GM12878 (cell line): ENCODE results near the gene MAN2A2.

Experiments used
- HDAC6 ChIP-seq: fragments of 200-600 bp; sonication (generic); IDR thresholded peaks from one replicate; pipeline ENCODE4 v1.8.0; 2017; ENCODE audit warnings: antibody characterized with exemption; ENCODE audit not compliant: unreplicated experiment
- MYC ChIP-seq: IDR thresholded peaks from 2 replicates; pipeline ENCODE4 v1.6.1; 2011; ENCODE audit warnings: mild to moderate bottlenecking, low read length, moderate library complexity, inconsistent platforms; ENCODE audit not compliant: insufficient read depth, insufficient replicate concordance, insufficient read length, severe bottlenecking
- POLR2A ChIP-seq: IDR thresholded peaks from 2 replicates; pipeline ENCODE4 v1.6.1; 2011; ENCODE audit warnings: low read depth, mild to moderate bottlenecking, low read length
- TAF1 ChIP-seq: IDR thresholded peaks from 2 replicates; pipeline ENCODE4 v1.6.1; 2011; ENCODE audit warnings: mild to moderate bottlenecking, low read depth, low read length, borderline replicate concordance
- TF ChIP-seq, protein P1 (sequence below): IDR thresholded peaks from 2 replicates; pipeline ENCODE4 v1.6.1; 2012; ENCODE audit warnings: low read depth, low read length, improper control_type of control experiment
- TF ChIP-seq, protein P2 (sequence below): fragments of 450-650 bp; IDR thresholded peaks from 2 replicates; pipeline ENCODE4 v1.6.1; 2017; ENCODE audit warnings: mild to moderate bottlenecking

DNA sequence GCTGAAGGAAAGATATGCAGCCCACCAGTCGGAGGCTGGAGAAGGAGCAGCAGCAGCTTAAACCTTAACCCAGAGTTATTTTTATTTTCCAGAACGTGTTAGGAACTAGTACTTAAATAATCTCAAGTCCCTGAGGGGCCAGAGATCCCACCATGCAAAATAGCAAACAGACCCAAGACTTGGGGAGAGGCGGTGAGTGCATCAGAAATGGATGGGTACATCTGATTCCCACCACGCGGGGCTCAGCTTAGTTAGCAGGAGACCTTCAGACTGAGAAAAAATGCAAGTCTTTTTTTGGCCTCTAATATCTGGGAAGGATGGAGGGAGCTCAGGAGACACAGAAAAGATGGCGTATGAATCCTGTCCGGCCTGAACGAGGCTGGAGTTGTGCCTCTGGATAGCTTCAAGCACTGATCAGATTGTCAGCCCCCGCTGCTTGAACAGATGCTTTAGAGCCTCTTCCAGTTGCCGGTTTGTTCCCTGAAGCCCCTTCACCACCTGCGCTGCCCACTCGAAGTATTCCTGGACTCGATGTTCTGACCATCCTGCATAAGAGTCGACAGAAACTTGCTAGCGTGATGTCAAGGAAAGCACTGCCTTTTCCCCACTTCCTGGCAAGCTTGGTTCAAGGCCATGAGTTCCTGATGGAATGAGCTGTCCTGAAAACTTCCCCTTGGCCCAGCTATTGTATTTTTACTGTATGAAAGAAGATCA, 27.9 kb downstream of the MAN2A2 start:
- TF ChIP-seq HDAC6 (no peak), TAF1 (no peak), POLR2A (no peak), MYC (no peak)
- TF ChIP-seq, protein P1, sequence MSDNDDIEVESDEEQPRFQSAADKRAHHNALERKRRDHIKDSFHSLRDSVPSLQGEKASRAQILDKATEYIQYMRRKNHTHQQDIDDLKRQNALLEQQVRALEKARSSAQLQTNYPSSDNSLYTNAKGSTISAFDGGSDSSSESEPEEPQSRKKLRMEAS: no peak
- TF ChIP-seq, protein P2, sequence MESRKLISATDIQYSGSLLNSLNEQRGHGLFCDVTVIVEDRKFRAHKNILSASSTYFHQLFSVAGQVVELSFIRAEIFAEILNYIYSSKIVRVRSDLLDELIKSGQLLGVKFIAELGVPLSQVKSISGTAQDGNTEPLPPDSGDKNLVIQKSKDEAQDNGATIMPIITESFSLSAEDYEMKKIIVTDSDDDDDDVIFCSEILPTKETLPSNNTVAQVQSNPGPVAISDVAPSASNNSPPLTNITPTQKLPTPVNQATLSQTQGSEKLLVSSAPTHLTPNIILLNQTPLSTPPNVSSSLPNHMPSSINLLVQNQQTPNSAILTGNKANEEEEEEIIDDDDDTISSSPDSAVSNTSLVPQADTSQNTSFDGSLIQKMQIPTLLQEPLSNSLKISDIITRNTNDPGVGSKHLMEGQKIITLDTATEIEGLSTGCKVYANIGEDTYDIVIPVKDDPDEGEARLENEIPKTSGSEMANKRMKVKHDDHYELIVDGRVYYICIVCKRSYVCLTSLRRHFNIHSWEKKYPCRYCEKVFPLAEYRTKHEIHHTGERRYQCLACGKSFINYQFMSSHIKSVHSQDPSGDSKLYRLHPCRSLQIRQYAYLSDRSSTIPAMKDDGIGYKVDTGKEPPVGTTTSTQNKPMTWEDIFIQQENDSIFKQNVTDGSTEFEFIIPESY: no peak
